HFFc6 (cell line): ENCODE measurements around the gene TAGLN2. TPM values are rescaled to one million over a fixed set of nuclear protein-coding genes. Genes with fewer than 3 reads are reported as not detected.
A peak's percentile ranks its signal among the peaks of the same experiment; 100 is the strongest.

ENCODE experiments used
- DNase-seq: peaks from one replicate; pipeline ENCODE4 v3.0.0-alpha.2; 2018
- H3K27ac Mint-ChIP-seq: 2 replicates; pipeline ENCODE4 v1.8.0; 2020; ENCODE audit warnings: mild to moderate bottlenecking, mixed read lengths
- H3K27me3 Mint-ChIP-seq: 2 replicates; pipeline ENCODE4 v1.8.0; 2021; ENCODE audit warnings: mild to moderate bottlenecking, moderate library complexity, mixed read lengths; ENCODE audit not compliant: insufficient read depth
- H3K36me3 Mint-ChIP-seq: 2 replicates; pipeline ENCODE4 v1.8.0; 2021; ENCODE audit warnings: low read depth, mixed read lengths
- H3K4me1 Mint-ChIP-seq: 2 replicates; pipeline ENCODE4 v1.8.0; 2020; ENCODE audit warnings: low read depth, mixed read lengths
- H3K4me3 Mint-ChIP-seq: 2 replicates; pipeline ENCODE4 v1.8.0; 2020; ENCODE audit warnings: mild to moderate bottlenecking, moderate library complexity, mixed read lengths
- H3K9me3 Mint-ChIP-seq: 2 replicates; pipeline ENCODE4 v1.8.0; 2020; ENCODE audit warnings: mild to moderate bottlenecking, mixed read lengths
- CTCF ChIP-seq: fragments of 200-600 bp; sonication (generic); IDR thresholded peaks from 2 replicates; pipeline ENCODE4 v1.5.0; 2021; ENCODE audit warnings: antibody characterized with exemption, mild to moderate bottlenecking
- total RNA-seq, 6 experiments: library from RNA; stranded (reverse); fragmentation: NEBNext Ultra II Directional; extraction: Animal tissue kit (Norgen Biotek cat#: 25700); gene quantifications; 2 replicates in 1 of 6; 3 replicates in 5 of 6; pipeline ENCODE4 v1.2.3, GENCODE V29; 2021

The TAGLN2 gene
- total RNA-seq, 6 experiments from 2014 or later = 560 to 914 (median 815) TPM

GRCh38 chr1:159881622-159882526, 43.4 kb downstream of the TAGLN2 start:
- Mint-ChIP-seq H3K9me3 (no peaks in the 10 kb centered on the region), H3K4me1 (no peaks in the 10 kb centered on the region), H3K27me3 (peaks cover 2% of the 10 kb centered on the region; the same call in 1 of the 2 replicates), H3K27ac (no peak overlapping the region), H3K36me3 (peaks cover 15% of the 10 kb centered on the region), H3K4me3 (no peak overlapping the region)
- DNase-seq = peak; percentile 96
- no peak for TF ChIP-seq CTCF

GRCh38 chr1:159880430-159880829, 44.9 kb downstream of the TAGLN2 start:
- peaks cover 21% of the 10 kb centered on the region for H3K36me3 Mint-ChIP-seq
- no peak overlapping the region for H3K4me3 Mint-ChIP-seq
- no peaks in the 10 kb centered on the region for H3K27me3 Mint-ChIP-seq
- H3K27ac Mint-ChIP-seq = no peak overlapping the region
- DNase-seq = no peak
- TF ChIP-seq CTCF = no peak
- H3K4me1 Mint-ChIP-seq = no peaks in the 10 kb centered on the region
- no peaks in the 10 kb centered on the region for H3K9me3 Mint-ChIP-seq

GRCh38 chr1:159879977-159880376, 45.3 kb downstream of the TAGLN2 start:
- H3K27ac Mint-ChIP-seq = no peak overlapping the region
- no peaks in the 10 kb centered on the region for H3K27me3 Mint-ChIP-seq
- no peak overlapping the region for H3K4me3 Mint-ChIP-seq
- no peak for TF ChIP-seq CTCF
- peaks cover 21% of the 10 kb centered on the region for H3K36me3 Mint-ChIP-seq
- DNase-seq = peak; percentile 71
- H3K4me1 Mint-ChIP-seq = no peaks in the 10 kb centered on the region
- H3K9me3 Mint-ChIP-seq = no peaks in the 10 kb centered on the region

GRCh38 chr1:159879136-159879535, 46.2 kb downstream of the TAGLN2 start:
- H3K27me3 Mint-ChIP-seq = no peaks in the 10 kb centered on the region
- DNase-seq = no peak
- H3K36me3 Mint-ChIP-seq = peaks cover 13% of the 10 kb centered on the region
- no peak for TF ChIP-seq CTCF
- H3K4me3 Mint-ChIP-seq = no peak overlapping the region
- H3K9me3 Mint-ChIP-seq = no peaks in the 10 kb centered on the region
- no peaks in the 10 kb centered on the region for H3K4me1 Mint-ChIP-seq
- no peak overlapping the region for H3K27ac Mint-ChIP-seq

- no peak overlapping the region for H3K27ac Mint-ChIP-seq
- TF ChIP-seq CTCF = no peak
- H3K4me1 Mint-ChIP-seq = no peaks in the 10 kb centered on the region
- no peaks in the 10 kb centered on the region for H3K9me3 Mint-ChIP-seq
- no peaks in the 10 kb centered on the region for H3K27me3 Mint-ChIP-seq
- no peak for DNase-seq
- no peak overlapping the region for H3K4me3 Mint-ChIP-seq
- H3K36me3 Mint-ChIP-seq = peaks cover 13% of the 10 kb centered on the region
Measured at GRCh38 chr1:159877695-159878444, 47.4 kb downstream of the TAGLN2 start.
